NOMO-1 treated with dmso at 0.1 percent for 144 hours (cell line): Measurements from ENCODE around the gene GOLGA5.
"Not testable (repeated sequence)": the region's sequence is repeated elsewhere in the genome, so short reads cannot be mapped to it uniquely, and the experiment has no call there.

Source experiments
- DNase-seq: peaks from one replicate; lab custom pipeline; 2025; ENCODE audit not compliant: unreplicated experiment; lab: John Stamatoyannopoulos, UW

GOLGA5 gene

GRCh38 chr14:92793709-92794546 is at the start of gene GOLGA5:
Gene GOLGA5, plus strand, starts transcription at chr14:92794305. Its CDS starts 3,133 bp downstream, at chr14:92797438.
- peak; percentile 96 for DNase-seq

GRCh38 chr14:92747701-92748258 is 46.3 kb upstream of the GOLGA5 start:
- no peak for DNase-seq

GRCh38 chr14:92748259-92749016 is 45.7 kb upstream of the GOLGA5 start, which contains the start of gene LGMN:
Gene LGMN, minus strand, starts transcription at chr14:92748627. Its CDS starts 15,841 bp downstream, at chr14:92732786.
- DNase-seq: peak; percentile 28

- DNase-seq: not testable (repeated sequence)
Observed at GRCh38 chr14:92750222-92750728, 43.8 kb upstream of the GOLGA5 start.

GRCh38 chr14:92750994-92751400 is 43.1 kb upstream of the GOLGA5 start:
- no peak for DNase-seq

GRCh38 chr14:92751819-92752218 is 42.3 kb upstream of the GOLGA5 start:
- DNase-seq: no peak

GRCh38 chr14:92753250-92753649 is 40.9 kb upstream of the GOLGA5 start:
- DNase-seq: no peak

GRCh38 chr14:92754966-92755365 is 39.1 kb upstream of the GOLGA5 start:
- no peak for DNase-seq

GRCh38 chr14:92755495-92755894 is 38.6 kb upstream of the GOLGA5 start:
- no peak for DNase-seq

- no peak for DNase-seq
Observed at GRCh38 chr14:92756446-92756845, 37.7 kb upstream of the GOLGA5 start.

GRCh38 chr14:92759300-92759678 is 34.8 kb upstream of the GOLGA5 start:
- no peak for DNase-seq

- no peak for DNase-seq
Observed at GRCh38 chr14:92759679-92760523, 34.2 kb upstream of the GOLGA5 start.

GRCh38 chr14:92760524-92760805 is 33.6 kb upstream of the GOLGA5 start:
- DNase-seq: no peak

GRCh38 chr14:92763666-92764631 is 30.2 kb upstream of the GOLGA5 start:
- not testable (repeated sequence) for DNase-seq

GRCh38 chr14:92768236-92768635 is 25.9 kb upstream of the GOLGA5 start:
- not testable (repeated sequence) for DNase-seq

- no peak for DNase-seq
Observed at GRCh38 chr14:92768795-92769194, 25.3 kb upstream of the GOLGA5 start.

GRCh38 chr14:92770484-92770883 is 23.6 kb upstream of the GOLGA5 start:
- no peak for DNase-seq

- no peak for DNase-seq
Observed at GRCh38 chr14:92774572-92774971, 19.5 kb upstream of the GOLGA5 start.

GRCh38 chr14:92775292-92775691 is 18.8 kb upstream of the GOLGA5 start:
- DNase-seq: not testable (repeated sequence)
